ENCODE data around the gene RRAGC. TPM values are rescaled to one million over a fixed set of nuclear protein-coding genes. Genes with fewer than 3 reads are reported as not detected.

The RRAGC gene
- 10 to 100 TPM; 13.3 to 30.3 (median 21.3) TPM for total RNA-seq

GRCh38 chr1:38859561-38860453 is at the start of gene RRAGC:
Gene RRAGC (minus strand): TSS chr1:38859772. CDS start chr1:38859646, 126 bp downstream.
- 0 to 4% (median 0%) methylated on average over 3 to 15 of the region's 70 CpGs; no CpG with 5 or more reads in 1 of the 10 experiments for WGBS, 10 experiments
- peak within 1 kb of the TSS; percentile 61 to 98 (median 74) for H3K4me3 ChIP-seq
- peak; percentile 74 to 98 (median 98) for ATAC-seq (replicated peaks in 6 of 8)
- peak within 1 kb of the TSS; percentile 33 to 82 for H3K27ac ChIP-seq
- peaks cover 21 to 37% of the 10 kb centered on the region in 2 donors for H3K4me1 ChIP-seq (replicated peaks in 1 of 2)
- in situ Hi-C loops (cut with MboI; ENCODE audit: low pct_unique_long_range_greater_than_20kb in 2 of 9, low sequenced_read_pairs in 9 of 9, unreplicated experiment in 9 of 9) = no loop called here

GRCh38 chr1:38908821-38909220 is 49.2 kb upstream of the RRAGC start:
- Histone ChIP-seq H3K4me1 (replicated peaks in 1 of 2) (no peaks in the 10 kb centered on the region), H3K27ac (no peak overlapping the region), H3K4me3 (no peak overlapping the region)
- no peak for ATAC-seq (replicated peaks in 6 of 8)
- WGBS, 10 experiments = 60 to 100% (median 82%) methylated on average over 1 to 11 of the region's 13 CpGs; no CpG with 5 or more reads in 1 of the 10 experiments
- in situ Hi-C loops (cut with MboI; ENCODE audit: low pct_unique_long_range_greater_than_20kb in 2 of 9, low sequenced_read_pairs in 9 of 9, unreplicated experiment in 9 of 9) = no loop called here

GRCh38 chr1:38905985-38906384 is 46.4 kb upstream of the RRAGC start:
- 47 to 100% (median 94%) methylated on average over 1 to 2 of the region's 2 CpGs; no CpG with 5 or more reads in 1 of the 10 experiments for WGBS, 10 experiments
- in situ Hi-C loops (cut with MboI; ENCODE audit: low pct_unique_long_range_greater_than_20kb in 2 of 9, low sequenced_read_pairs in 9 of 9, unreplicated experiment in 9 of 9) = no loop called here
- no peak for ATAC-seq (replicated peaks in 6 of 8)

GRCh38 chr1:38899560-38899959 is 40.0 kb upstream of the RRAGC start:
- H3K27ac ChIP-seq = no peak overlapping the region
- WGBS, 10 experiments = 80 to 95% (median 93%) methylated on average over 1 to 4 of the region's 4 CpGs; no CpG with 5 or more reads in 5 of the 10 experiments
- ATAC-seq (replicated peaks in 6 of 8) = no peak
- in situ Hi-C loops (cut with MboI; ENCODE audit: low pct_unique_long_range_greater_than_20kb in 2 of 9, low sequenced_read_pairs in 9 of 9, unreplicated experiment in 9 of 9) = no loop called here
- H3K4me1 ChIP-seq (replicated peaks in 1 of 2) = no peaks in the 10 kb centered on the region
- H3K4me3 ChIP-seq = no peak overlapping the region

More at GRCh38 chr1:38905985-38906384, 46.4 kb upstream of the RRAGC start:
- H3K4me3 ChIP-seq = no peak overlapping the region
- H3K4me1 ChIP-seq (replicated peaks in 1 of 2) = no peaks in the 10 kb centered on the region
- H3K27ac ChIP-seq = no peak overlapping the region

- Histone ChIP-seq H3K27ac (no peak overlapping the region), H3K4me3 (no peak overlapping the region), H3K4me1 (replicated peaks in 1 of 2) (no peaks in the 10 kb centered on the region)
- in situ Hi-C loops (cut with MboI; ENCODE audit: low pct_unique_long_range_greater_than_20kb in 2 of 9, low sequenced_read_pairs in 9 of 9, unreplicated experiment in 9 of 9) = no loop called here
- ATAC-seq (replicated peaks in 6 of 8) = no peak
Observed at GRCh38 chr1:38898653-38899230, 39.2 kb upstream of the RRAGC start.

- no peak overlapping the region for H3K27ac ChIP-seq
- H3K4me1 ChIP-seq (replicated peaks in 1 of 2) = no peaks in the 10 kb centered on the region
- in situ Hi-C loops (cut with MboI; ENCODE audit: low pct_unique_long_range_greater_than_20kb in 2 of 9, low sequenced_read_pairs in 9 of 9, unreplicated experiment in 9 of 9) = no loop called here
- 63 to 100% (median 89%) methylated on average over 1 to 2 of the region's 2 CpGs for WGBS, 10 experiments
- no peak overlapping the region for H3K4me3 ChIP-seq
- no peak for ATAC-seq (replicated peaks in 6 of 8)
Observed at GRCh38 chr1:38896169-38896568, 36.6 kb upstream of the RRAGC start.

GRCh38 chr1:38892976-38893375 is 33.4 kb upstream of the RRAGC start:
- no peak for ATAC-seq (replicated peaks in 6 of 8)
- WGBS, 10 experiments = 0 to 100% (median 51%) methylated on average over 1 of the region's 1 CpG
- no peak overlapping the region for H3K27ac ChIP-seq
- no peak overlapping the region for H3K4me3 ChIP-seq
- no peaks in the 10 kb centered on the region for H3K4me1 ChIP-seq (replicated peaks in 1 of 2)
- in situ Hi-C loops (cut with MboI; ENCODE audit: low pct_unique_long_range_greater_than_20kb in 2 of 9, low sequenced_read_pairs in 9 of 9, unreplicated experiment in 9 of 9) = no loop called here

- H3K27ac ChIP-seq = no peak overlapping the region
- ATAC-seq (replicated peaks in 6 of 8) = no peak
- 44 to 83% (median 76%) methylated on average over 1 of the region's 1 CpG; no CpG with 5 or more reads in 2 of the 10 experiments for WGBS, 10 experiments
- H3K4me1 ChIP-seq (replicated peaks in 1 of 2) = no peaks in the 10 kb centered on the region
- in situ Hi-C loops (cut with MboI; ENCODE audit: low pct_unique_long_range_greater_than_20kb in 2 of 9, low sequenced_read_pairs in 9 of 9, unreplicated experiment in 9 of 9) = no loop called here
- H3K4me3 ChIP-seq = no peak overlapping the region
Observed at GRCh38 chr1:38891753-38892152, 32.2 kb upstream of the RRAGC start.

GRCh38 chr1:38889589-38889988 is 30.0 kb upstream of the RRAGC start:
- H3K27ac ChIP-seq = no peak overlapping the region
- ATAC-seq (replicated peaks in 6 of 8) = no peak
- no peaks in the 10 kb centered on the region for H3K4me1 ChIP-seq (replicated peaks in 1 of 2)
- no peak overlapping the region for H3K4me3 ChIP-seq
- in situ Hi-C loops (cut with MboI; ENCODE audit: low pct_unique_long_range_greater_than_20kb in 2 of 9, low sequenced_read_pairs in 9 of 9, unreplicated experiment in 9 of 9) = no loop called here
- WGBS, 10 experiments = 8 to 88% (median 78%) methylated on average over 1 to 4 of the region's 5 CpGs; no CpG with 5 or more reads in 3 of the 10 experiments

- in situ Hi-C loops (cut with MboI; ENCODE audit: low pct_unique_long_range_greater_than_20kb in 2 of 9, low sequenced_read_pairs in 9 of 9, unreplicated experiment in 9 of 9) = no loop called here
- Histone ChIP-seq H3K4me1 (replicated peaks in 1 of 2) (no peaks in the 10 kb centered on the region), H3K27ac (no peak overlapping the region), H3K4me3 (no peak overlapping the region)
- 60 to 91% (median 90%) methylated on average over 1 to 9 of the region's 9 CpGs; no CpG with 5 or more reads in 3 of the 10 experiments for WGBS, 10 experiments
- no peak for ATAC-seq (replicated peaks in 6 of 8)
Observed at GRCh38 chr1:38888423-38889333, 29.1 kb upstream of the RRAGC start.

- Histone ChIP-seq H3K4me1 (replicated peaks in 1 of 2) (no peaks in the 10 kb centered on the region), H3K4me3 (no peak overlapping the region), H3K27ac (no peak overlapping the region)
- in situ Hi-C loops (cut with MboI; ENCODE audit: low pct_unique_long_range_greater_than_20kb in 2 of 9, low sequenced_read_pairs in 9 of 9, unreplicated experiment in 9 of 9) = no loop called here
- WGBS, 10 experiments = 82 to 100% (median 93%) methylated on average over 1 to 2 of the region's 2 CpGs; no CpG with 5 or more reads in 4 of the 10 experiments
- no peak for ATAC-seq (replicated peaks in 6 of 8)
Observed at GRCh38 chr1:38885092-38885491, 25.5 kb upstream of the RRAGC start.

- no peak within 1 kb of the TSS for H3K4me3 ChIP-seq
- H3K4me1 ChIP-seq (replicated peaks in 1 of 2) = no peaks in the 10 kb centered on the region
- in situ Hi-C loops (cut with MboI; ENCODE audit: low pct_unique_long_range_greater_than_20kb in 2 of 9, low sequenced_read_pairs in 9 of 9, unreplicated experiment in 9 of 9) = no loop called here
- no peak within 1 kb of the TSS for H3K27ac ChIP-seq
- no peak for ATAC-seq (replicated peaks in 6 of 8)
Observed at GRCh38 chr1:38881487-38881886, 21.9 kb upstream of the RRAGC start, which contains the start of gene GJA9. Gene GJA9 (minus strand): TSS chr1:38881587. CDS start chr1:38876098, 5,489 bp downstream.

- no peak overlapping the region for H3K27ac ChIP-seq
- peaks cover 11 to 13% of the 10 kb centered on the region in 2 donors for H3K4me1 ChIP-seq (replicated peaks in 1 of 2)
- in situ Hi-C loops (cut with MboI; ENCODE audit: low pct_unique_long_range_greater_than_20kb in 2 of 9, low sequenced_read_pairs in 9 of 9, unreplicated experiment in 9 of 9) = no loop called here
- H3K4me3 ChIP-seq = no peak overlapping the region
- ATAC-seq (replicated peaks in 6 of 8) = no peak
- 40 to 100% (median 92%) methylated on average over 1 to 2 of the region's 2 CpGs; no CpG with 5 or more reads in 3 of the 10 experiments for WGBS, 10 experiments
Observed at GRCh38 chr1:38875811-38876210, 16.2 kb upstream of the RRAGC start.

All from motor neuron (in vitro differentiated cells).